Stimulated activated CD4-positive, alpha-beta T cell treated with anti-CD3 and anti-CD28 coated beads, Interleukin-2, amount 100 ng/mL, for 24 hours (primary cell): ENCODE results near the gene CAST.
"Not testable (repeated sequence)": the region's sequence is repeated elsewhere in the genome, so short reads cannot be mapped to it uniquely, and the experiment has no call there.

Experiments used
- DNase-seq, 2 donors: peaks; one replicate each; pipeline ENCODE4 v3.0.0-alpha.2; 2020

The CAST gene

DNA sequence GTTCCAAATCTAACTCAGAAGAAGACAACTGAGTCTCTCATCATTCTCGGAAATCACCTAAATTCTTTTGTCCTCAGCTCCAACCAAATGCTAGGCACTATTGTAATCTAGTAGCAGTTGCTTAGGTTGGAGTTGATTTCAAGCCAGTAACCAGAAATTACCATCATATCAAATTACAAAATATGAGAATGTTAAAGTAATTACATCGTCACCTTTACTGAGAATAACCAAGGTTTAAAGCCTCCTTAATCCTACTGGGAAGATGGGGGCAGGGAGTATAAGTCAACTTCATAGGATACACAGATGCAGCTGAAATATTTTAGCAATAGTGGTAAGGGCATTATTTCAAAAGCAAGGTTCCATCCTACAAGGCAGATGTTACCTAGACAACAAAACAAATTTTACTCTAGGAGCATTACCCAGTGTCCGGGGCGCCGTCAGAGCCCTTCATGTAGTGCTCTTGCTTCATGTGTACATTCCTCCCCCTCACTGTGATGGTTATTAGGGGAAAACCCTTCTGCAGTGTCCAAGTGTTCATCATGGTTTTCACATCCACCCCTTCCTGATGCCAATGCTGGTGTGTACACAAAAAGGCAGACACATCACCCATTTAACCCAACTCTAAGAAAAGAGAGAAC, 126.1 kb downstream of the CAST start:
- no peak for DNase-seq

GRCh38 chr5:96789794-96790330, 127.7 kb downstream of the CAST start:
- no peak for DNase-seq

- no peak for DNase-seq
Measured at GRCh38 chr5:96790961-96791504, 128.9 kb downstream of the CAST start.

- peak; percentile 38 to 39 for DNase-seq
Measured at GRCh38 chr5:96794757-96795156, 132.6 kb downstream of the CAST start.

DNA sequence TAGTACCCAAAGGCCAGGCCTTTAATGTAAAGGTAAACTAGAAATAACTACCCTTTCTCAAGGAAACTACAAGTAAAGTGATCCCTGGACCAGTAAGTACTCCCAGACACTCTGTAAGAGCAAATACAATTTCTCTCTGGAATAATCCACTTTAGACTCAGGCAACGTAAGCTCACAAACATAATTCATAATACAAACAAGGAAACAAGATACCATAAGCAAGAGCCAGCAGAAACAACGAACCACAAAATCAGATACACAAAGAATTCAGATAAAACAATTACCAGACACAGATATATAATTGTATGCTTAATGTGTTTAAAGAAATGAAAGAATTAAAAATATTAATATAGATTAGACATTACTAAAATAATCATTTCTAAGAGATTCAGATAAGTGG, 133.4 kb downstream of the CAST start:
- DNase-seq: no peak

- DNase-seq: no peak
Measured at GRCh38 chr5:96796434-96796833, 134.3 kb downstream of the CAST start.

GRCh38 chr5:96801718-96802117, 139.5 kb downstream of the CAST start:
- not testable (repeated sequence) for DNase-seq

- peak; percentile 55 to 59 for DNase-seq
Measured at GRCh38 chr5:96807075-96807654, 145.0 kb downstream of the CAST start.

DNA sequence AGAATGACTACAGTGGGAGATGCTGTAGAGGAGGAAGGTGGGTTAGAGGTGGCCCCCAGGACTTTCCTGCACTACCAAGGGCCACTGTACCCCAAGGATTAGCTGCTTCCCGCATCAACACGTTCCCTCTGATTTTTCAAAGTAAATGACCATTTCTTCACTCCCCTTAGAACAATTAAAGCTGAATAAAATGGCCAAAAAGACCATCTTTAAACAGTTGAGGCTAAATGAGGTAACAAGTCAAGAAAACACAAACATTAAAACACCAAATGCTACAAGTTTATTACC, 146.3 kb downstream of the CAST start:
- DNase-seq: no peak

- DNase-seq: no peak
Measured at GRCh38 chr5:96808868-96809558, 146.8 kb downstream of the CAST start.

GRCh38 chr5:96809921-96810320, 147.7 kb downstream of the CAST start:
- peak; percentile 43 to 49 for DNase-seq

GRCh38 chr5:96812851-96813250, 150.7 kb downstream of the CAST start:
- no peak for DNase-seq

GRCh38 chr5:96814041-96814440, 151.9 kb downstream of the CAST start:
- no peak for DNase-seq

DNA sequence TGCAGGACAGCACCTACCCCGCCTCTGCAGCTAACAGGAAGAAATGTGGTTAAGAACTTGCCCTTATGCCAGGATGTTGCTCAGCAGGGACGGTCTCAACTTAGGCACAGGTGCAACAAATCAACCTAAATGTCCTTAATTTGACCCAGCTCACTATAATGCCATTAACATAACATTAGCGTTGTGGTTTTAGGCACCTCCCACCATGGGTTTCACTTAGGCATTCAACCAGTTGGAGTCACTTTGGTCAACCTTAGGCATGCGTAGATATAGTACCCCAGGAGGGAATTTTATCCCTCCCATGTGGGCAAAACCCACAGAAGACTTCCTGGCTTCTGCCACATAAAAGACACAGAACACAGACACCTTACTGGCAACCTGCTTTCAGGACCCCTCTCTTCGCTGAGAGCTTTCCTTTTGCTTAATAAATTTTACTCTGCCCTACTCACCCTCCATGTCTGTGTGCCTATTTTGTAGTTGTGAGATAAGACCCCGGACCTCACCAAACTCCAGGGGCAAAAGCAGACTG, 154.3 kb downstream of the CAST start:
- DNase-seq: peak; percentile 33 to 42

DNA sequence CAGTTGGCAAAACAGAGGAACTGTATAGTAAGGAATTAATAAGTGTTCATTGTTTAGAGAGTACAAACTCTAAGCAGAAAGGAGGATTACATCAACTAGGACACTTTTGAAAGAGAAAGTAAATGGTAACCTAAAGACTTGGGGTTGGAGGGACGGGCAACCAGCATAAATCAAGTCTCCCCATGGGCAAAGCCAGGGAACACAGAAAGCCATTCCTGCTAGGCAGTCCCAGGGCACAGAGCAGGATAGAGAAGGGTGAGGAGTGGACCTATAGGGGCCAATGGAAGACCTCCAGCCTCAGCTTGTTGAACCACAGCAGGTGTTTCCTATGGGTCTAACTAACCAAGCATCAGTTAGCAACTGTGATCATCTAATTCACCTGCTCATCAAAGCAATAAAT, 154.8 kb downstream of the CAST start:
- DNase-seq: no peak

GRCh38 chr5:96817506-96817905, 155.3 kb downstream of the CAST start:
- DNase-seq: no peak

GRCh38 chr5:96818125-96818788, 156.1 kb downstream of the CAST start:
- DNase-seq: no peak

GRCh38 chr5:96819806-96820205, 157.6 kb downstream of the CAST start:
- no peak for DNase-seq

GRCh38 chr5:96821260-96821916, 159.2 kb downstream of the CAST start:
- no peak for DNase-seq

DNA sequence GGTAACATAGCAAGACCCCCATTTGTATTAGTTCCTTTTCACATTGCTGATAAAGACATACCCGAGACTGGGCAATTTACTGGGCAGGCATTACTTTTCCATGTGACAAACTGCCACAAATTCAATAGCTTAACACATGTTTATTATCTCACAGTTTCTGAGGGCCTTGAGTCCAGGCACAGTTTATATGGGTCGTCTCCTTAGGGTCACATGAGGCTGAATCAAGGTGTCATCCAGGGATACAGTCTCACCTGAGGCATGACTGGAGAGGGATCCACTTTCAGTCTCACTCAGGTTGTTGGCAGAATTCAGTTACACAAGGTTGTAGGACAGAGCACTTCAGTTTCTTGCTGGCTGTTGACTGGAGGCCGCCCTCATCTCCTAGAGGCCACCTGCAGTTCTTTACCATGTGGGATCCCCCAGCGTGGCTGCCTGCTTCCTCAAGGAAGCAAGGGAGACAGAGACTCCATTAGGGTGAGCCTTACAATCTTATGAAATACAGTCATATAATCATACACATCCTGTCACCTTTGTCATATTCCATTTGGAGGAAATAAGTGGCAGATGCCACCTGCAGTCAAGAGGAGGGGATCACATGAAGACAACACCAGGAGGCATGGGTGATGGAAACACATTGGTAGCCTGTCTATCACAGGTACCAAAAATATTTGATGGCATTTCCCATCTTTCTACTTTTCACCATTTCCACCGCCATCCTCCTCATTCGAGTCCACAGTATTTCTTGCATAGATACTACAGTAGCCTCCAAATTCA, 160.7 kb downstream of the CAST start:
- DNase-seq: no peak

DNA sequence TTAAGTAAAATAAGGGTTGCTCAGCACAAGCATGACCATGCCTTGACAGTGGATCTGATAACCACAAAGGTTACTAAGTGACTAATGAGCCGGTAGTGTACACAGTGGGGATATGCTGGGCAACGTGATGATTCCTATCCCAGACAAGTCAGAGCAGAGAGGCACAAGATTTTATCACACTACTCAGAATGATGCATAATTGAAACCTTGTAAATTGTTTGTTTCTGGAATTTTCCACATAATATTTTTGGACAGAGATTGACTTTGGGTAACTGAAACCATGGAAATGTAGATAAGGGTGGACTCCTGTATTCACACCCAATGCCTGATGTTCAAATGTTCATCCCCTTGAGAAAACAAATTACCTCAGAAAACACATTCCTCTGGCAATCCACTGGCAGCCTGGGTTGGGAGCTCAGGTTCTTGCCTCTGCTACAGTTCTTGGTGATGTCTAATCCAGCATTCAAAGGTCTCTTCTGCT, 161.8 kb downstream of the CAST start:
- no peak for DNase-seq
